Erythroblast (primary cell): ENCODE data around the gene PCDHB6.

Experiments
- GATA1 ChIP-seq: IDR thresholded peaks from 2 replicates; pipeline ENCODE4 v1.6.1; 2011; ENCODE audit warnings: low read depth, mild to moderate bottlenecking, control low read depth, low read length, moderate library complexity
- POLR2A ChIP-seq: IDR thresholded peaks from 2 replicates; pipeline ENCODE4 v1.6.1; 2011; ENCODE audit warnings: mild to moderate bottlenecking, low read length

GRCh38 chr5:141182248-141182647 is 32.4 kb downstream of the PCDHB6 start, which contains the start of gene PCDHB16:
- no peak for TF ChIP-seq POLR2A
- TF ChIP-seq GATA1, result no peak
